ENCODE results near the gene ACVR1C. TPM values are rescaled to one million over a fixed set of nuclear protein-coding genes. Genes with fewer than 3 reads are reported as not detected.

ACVR1C gene
- total RNA-seq, 1 experiment from 2014 or later: 1.2 TPM

- ChIA-PET CTCF (interaction anchor here (1.1 kb wide), 1 partner anchor 12 kb away, joined by 3 read pairs; no protein-coding TSS in a partner anchor), RAD21 (ENCODE audit: low non-redundant PET in 1 of 2, low total read pairs in 2 of 2, uncharacterized antibody in 2 of 2, unreplicated experiment in 2 of 2) (no interaction called here), POLR2A (no interaction called here)
- no TSS peak for BruUV-seq (replicated peaks)
- no peaks in the 10 kb centered on the region for H3K27me3 ChIP-seq (ENCODE audit: insufficient read depth, low read length)
- no peak overlapping the region for H3K9ac ChIP-seq (ENCODE audit: low read length)
- H3K79me2 ChIP-seq (ENCODE audit: insufficient read depth, low read length): no peaks in the 10 kb centered on the region
- H3K4me2 ChIP-seq (ENCODE audit: low read length): no peak overlapping the region
- no peak overlapping the region for H3K4me3 ChIP-seq (replicated peaks in 1 of 2; ENCODE audit: low read depth in 1 of 2, low read length in 2 of 2)
- DNase-seq (ENCODE audit: low read depth, low spot score) (no peak), ATAC-seq (no peak)
- no peak overlapping the region for H2AFZ ChIP-seq (ENCODE audit: low read depth, low read length, poor library complexity, severe bottlenecking)
- TF ChIP-seq, protein P1, sequence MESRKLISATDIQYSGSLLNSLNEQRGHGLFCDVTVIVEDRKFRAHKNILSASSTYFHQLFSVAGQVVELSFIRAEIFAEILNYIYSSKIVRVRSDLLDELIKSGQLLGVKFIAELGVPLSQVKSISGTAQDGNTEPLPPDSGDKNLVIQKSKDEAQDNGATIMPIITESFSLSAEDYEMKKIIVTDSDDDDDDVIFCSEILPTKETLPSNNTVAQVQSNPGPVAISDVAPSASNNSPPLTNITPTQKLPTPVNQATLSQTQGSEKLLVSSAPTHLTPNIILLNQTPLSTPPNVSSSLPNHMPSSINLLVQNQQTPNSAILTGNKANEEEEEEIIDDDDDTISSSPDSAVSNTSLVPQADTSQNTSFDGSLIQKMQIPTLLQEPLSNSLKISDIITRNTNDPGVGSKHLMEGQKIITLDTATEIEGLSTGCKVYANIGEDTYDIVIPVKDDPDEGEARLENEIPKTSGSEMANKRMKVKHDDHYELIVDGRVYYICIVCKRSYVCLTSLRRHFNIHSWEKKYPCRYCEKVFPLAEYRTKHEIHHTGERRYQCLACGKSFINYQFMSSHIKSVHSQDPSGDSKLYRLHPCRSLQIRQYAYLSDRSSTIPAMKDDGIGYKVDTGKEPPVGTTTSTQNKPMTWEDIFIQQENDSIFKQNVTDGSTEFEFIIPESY (IDR thresholded peaks at IDR 0.05; ENCODE audit: extremely low read depth, insufficient replicate concordance, low read length): no peak
- H3K4me1 ChIP-seq (ENCODE audit: control insufficient read depth in 1 of 2, insufficient read depth in 2 of 2, low read length in 2 of 2): no peaks in the 10 kb centered on the region
- no peak overlapping the region for H3K27ac ChIP-seq (ENCODE audit: low read depth, low read length)
- H3K36me3 ChIP-seq (ENCODE audit: control insufficient read depth in 1 of 2, insufficient read depth in 2 of 2, low read length in 2 of 2): no peaks in the 10 kb centered on the region
- H3K9me2 ChIP-seq (ENCODE audit: insufficient read depth): no peaks in the 10 kb centered on the region
- no peaks in the 10 kb centered on the region for H3K9me3 ChIP-seq (ENCODE audit: control insufficient read depth in 1 of 2, insufficient read depth in 1 of 2, low read depth in 1 of 2, low read length in 2 of 2)
- H4K20me1 ChIP-seq (ENCODE audit: insufficient read depth): no peaks in the 10 kb centered on the region
- intact Hi-C loops (cut with micrococcal nuclease): no loop called here
Observed at GRCh38 chr2:157480182-157480961, 148.3 kb downstream of the ACVR1C start.

- no TSS peak for BruUV-seq (replicated peaks)
- no peak for ATAC-seq
- TF ChIP-seq SIN3A (IDR thresholded peaks at IDR 0.05; ENCODE audit: low read depth): no peak
- no peak for TF ChIP-seq TCF7L2 (IDR thresholded peaks at IDR 0.05; ENCODE audit: borderline replicate concordance, extremely low read depth, insufficient read depth, insufficient read length)
- TF ChIP-seq EZH2phosphoT487 (IDR thresholded peaks at IDR 0.05; ENCODE audit: borderline replicate concordance): no peak
- no peak for TF ChIP-seq ZNF274 (IDR thresholded peaks at IDR 0.05; ENCODE audit: low read depth, low read length)
- no peak for TF ChIP-seq POLR2AphosphoS5 (IDR thresholded peaks at IDR 0.05; ENCODE audit: low read depth, low read length)
- no peak for TF ChIP-seq RAD21 (IDR thresholded peaks at IDR 0.05; ENCODE audit: low read depth)
- TF ChIP-seq, protein P2, sequence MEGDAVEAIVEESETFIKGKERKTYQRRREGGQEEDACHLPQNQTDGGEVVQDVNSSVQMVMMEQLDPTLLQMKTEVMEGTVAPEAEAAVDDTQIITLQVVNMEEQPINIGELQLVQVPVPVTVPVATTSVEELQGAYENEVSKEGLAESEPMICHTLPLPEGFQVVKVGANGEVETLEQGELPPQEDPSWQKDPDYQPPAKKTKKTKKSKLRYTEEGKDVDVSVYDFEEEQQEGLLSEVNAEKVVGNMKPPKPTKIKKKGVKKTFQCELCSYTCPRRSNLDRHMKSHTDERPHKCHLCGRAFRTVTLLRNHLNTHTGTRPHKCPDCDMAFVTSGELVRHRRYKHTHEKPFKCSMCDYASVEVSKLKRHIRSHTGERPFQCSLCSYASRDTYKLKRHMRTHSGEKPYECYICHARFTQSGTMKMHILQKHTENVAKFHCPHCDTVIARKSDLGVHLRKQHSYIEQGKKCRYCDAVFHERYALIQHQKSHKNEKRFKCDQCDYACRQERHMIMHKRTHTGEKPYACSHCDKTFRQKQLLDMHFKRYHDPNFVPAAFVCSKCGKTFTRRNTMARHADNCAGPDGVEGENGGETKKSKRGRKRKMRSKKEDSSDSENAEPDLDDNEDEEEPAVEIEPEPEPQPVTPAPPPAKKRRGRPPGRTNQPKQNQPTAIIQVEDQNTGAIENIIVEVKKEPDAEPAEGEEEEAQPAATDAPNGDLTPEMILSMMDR (IDR thresholded peaks at IDR 0.05 in 2 of 3, conservative IDR thresholded peaks at IDR 0.05 in 1 of 3; ENCODE audit: borderline replicate concordance in 1 of 3, insufficient read depth in 1 of 3, low read depth in 2 of 3, low read length in 2 of 3): no peak
- TF ChIP-seq, protein P3, sequence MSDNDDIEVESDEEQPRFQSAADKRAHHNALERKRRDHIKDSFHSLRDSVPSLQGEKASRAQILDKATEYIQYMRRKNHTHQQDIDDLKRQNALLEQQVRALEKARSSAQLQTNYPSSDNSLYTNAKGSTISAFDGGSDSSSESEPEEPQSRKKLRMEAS (IDR thresholded peaks at IDR 0.05): no peak
- no peak for TF ChIP-seq JUND (IDR thresholded peaks at IDR 0.05)
- TF ChIP-seq FOSL1 (IDR thresholded peaks at IDR 0.05; ENCODE audit: low read depth): no peak
- no peak for TF ChIP-seq ZFX (IDR thresholded peaks at IDR 0.05)
Observed at GRCh38 chr2:157479081-157480027, 149.3 kb downstream of the ACVR1C start.

More at GRCh38 chr2:157479081-157480027, 149.3 kb downstream of the ACVR1C start:
- no peak for DNase-seq (ENCODE audit: low read depth, low spot score)
- Histone ChIP-seq H3K27me3 (ENCODE audit: insufficient read depth, low read length) (no peaks in the 10 kb centered on the region), H3K4me3 (replicated peaks in 1 of 2; ENCODE audit: low read depth in 1 of 2, low read length in 2 of 2) (no peak overlapping the region), H3K4me2 (ENCODE audit: low read length) (no peak overlapping the region), H3K9me3 (ENCODE audit: control insufficient read depth in 1 of 2, insufficient read depth in 1 of 2, low read depth in 1 of 2, low read length in 2 of 2) (no peaks in the 10 kb centered on the region), H3K9ac (ENCODE audit: low read length) (no peak overlapping the region), H3K4me1 (ENCODE audit: control insufficient read depth in 1 of 2, insufficient read depth in 2 of 2, low read length in 2 of 2) (no peaks in the 10 kb centered on the region), H2AFZ (ENCODE audit: low read depth, low read length, poor library complexity, severe bottlenecking) (no peak overlapping the region), H3K79me2 (ENCODE audit: insufficient read depth, low read length) (no peaks in the 10 kb centered on the region), H4K20me1 (ENCODE audit: insufficient read depth) (no peaks in the 10 kb centered on the region), H3K36me3 (ENCODE audit: control insufficient read depth in 1 of 2, insufficient read depth in 2 of 2, low read length in 2 of 2) (no peaks in the 10 kb centered on the region), H3K9me2 (ENCODE audit: insufficient read depth) (no peaks in the 10 kb centered on the region), H3K27ac (ENCODE audit: low read depth, low read length) (no peak overlapping the region)
- intact Hi-C loops (cut with micrococcal nuclease): no loop called here
- CTCF ChIA-PET: no interaction called here
- POLR2A ChIA-PET: no interaction called here
- RAD21 ChIA-PET (ENCODE audit: low non-redundant PET in 1 of 2, low total read pairs in 2 of 2, uncharacterized antibody in 2 of 2, unreplicated experiment in 2 of 2): no interaction called here
